ENCODE data around the gene RAX. TPM values are rescaled to one million over a fixed set of nuclear protein-coding genes. Genes with fewer than 3 reads are reported as not detected.

The RAX gene
- total RNA-seq, 1 experiment from 2014 or later: 18.3 TPM

- intact Hi-C loops (cut with micrococcal nuclease; ENCODE audit: unreplicated experiment): no loop called here
- TF ChIP-seq CTCF (conservative IDR thresholded peaks at IDR 0.05; ENCODE audit: low read depth, low read length): no peak
- no peak for TF ChIP-seq EZH2 (IDR thresholded peaks at IDR 0.05; ENCODE audit: borderline replicate concordance, low read depth, low read length, poor library complexity, severe bottlenecking)
- CTCF ChIA-PET: no interaction called here
- BruUV-seq (replicated peaks): no TSS peak
- no peak overlapping the region for H3K4me3 ChIP-seq (ENCODE audit: low read depth, low read length, poor library complexity, severe bottlenecking)
- DNase-seq (ENCODE audit: low spot score): no peak
- no peaks in the 10 kb centered on the region for H3K4me1 ChIP-seq (ENCODE audit: insufficient read depth, low read length, poor library complexity, severe bottlenecking)
- no peaks in the 10 kb centered on the region for H3K36me3 ChIP-seq (ENCODE audit: insufficient read depth, low read length, poor library complexity, severe bottlenecking)
- no peak overlapping the region for H3K27ac ChIP-seq (ENCODE audit: low read depth, low read length, poor library complexity, severe bottlenecking)
- POLR2A ChIA-PET (ENCODE audit: low non-redundant PET): no interaction called here
- H3K9me3 ChIP-seq (ENCODE audit: low read depth, low read length, poor library complexity, severe bottlenecking): no peaks in the 10 kb centered on the region
- H3K27me3 ChIP-seq (replicated peaks; ENCODE audit: insufficient read depth, low read depth, low read length, poor library complexity): no peaks in the 10 kb centered on the region
These were observed 28.7 kb upstream of the RAX start for GRCh38 chr18:59301929-59302328.

GRCh38 chr18:59300676-59301285, 27.5 kb upstream of the RAX start:
- H3K9me3 ChIP-seq (ENCODE audit: low read depth, low read length, poor library complexity, severe bottlenecking): no peaks in the 10 kb centered on the region
- no TSS peak for BruUV-seq (replicated peaks)
- no peaks in the 10 kb centered on the region for H3K4me1 ChIP-seq (ENCODE audit: insufficient read depth, low read length, poor library complexity, severe bottlenecking)
- no peak for TF ChIP-seq CTCF (conservative IDR thresholded peaks at IDR 0.05; ENCODE audit: low read depth, low read length)
- TF ChIP-seq EZH2 (IDR thresholded peaks at IDR 0.05; ENCODE audit: borderline replicate concordance, low read depth, low read length, poor library complexity, severe bottlenecking): no peak
- POLR2A ChIA-PET (ENCODE audit: low non-redundant PET): no interaction called here
- no peak for DNase-seq (ENCODE audit: low spot score)
- H3K36me3 ChIP-seq (ENCODE audit: insufficient read depth, low read length, poor library complexity, severe bottlenecking): no peaks in the 10 kb centered on the region
- H3K27ac ChIP-seq (ENCODE audit: low read depth, low read length, poor library complexity, severe bottlenecking): no peak overlapping the region
- H3K27me3 ChIP-seq (replicated peaks; ENCODE audit: insufficient read depth, low read depth, low read length, poor library complexity): no peaks in the 10 kb centered on the region
- intact Hi-C loops (cut with micrococcal nuclease; ENCODE audit: unreplicated experiment): no loop called here
- CTCF ChIA-PET: no interaction called here
- H3K4me3 ChIP-seq (ENCODE audit: low read depth, low read length, poor library complexity, severe bottlenecking): no peak overlapping the region

GRCh38 chr18:59298871-59299270, 25.6 kb upstream of the RAX start:
- Histone ChIP-seq H3K27ac (ENCODE audit: low read depth, low read length, poor library complexity, severe bottlenecking) (no peak overlapping the region), H3K4me3 (ENCODE audit: low read depth, low read length, poor library complexity, severe bottlenecking) (no peak overlapping the region), H3K27me3 (replicated peaks; ENCODE audit: insufficient read depth, low read depth, low read length, poor library complexity) (no peaks in the 10 kb centered on the region), H3K36me3 (ENCODE audit: insufficient read depth, low read length, poor library complexity, severe bottlenecking) (no peaks in the 10 kb centered on the region), H3K9me3 (ENCODE audit: low read depth, low read length, poor library complexity, severe bottlenecking) (no peaks in the 10 kb centered on the region), H3K4me1 (ENCODE audit: insufficient read depth, low read length, poor library complexity, severe bottlenecking) (peaks cover 16% of the 10 kb centered on the region)
- intact Hi-C loops (cut with micrococcal nuclease; ENCODE audit: unreplicated experiment): no loop called here
- DNase-seq (ENCODE audit: low spot score): no peak
- BruUV-seq (replicated peaks): no TSS peak
- ChIA-PET POLR2A (ENCODE audit: low non-redundant PET) (no interaction called here), CTCF (no interaction called here)
- TF ChIP-seq EZH2 (IDR thresholded peaks at IDR 0.05; ENCODE audit: borderline replicate concordance, low read depth, low read length, poor library complexity, severe bottlenecking): no peak
- TF ChIP-seq CTCF (conservative IDR thresholded peaks at IDR 0.05; ENCODE audit: low read depth, low read length): no peak

Data from A673 (cell line).